ENCODE measurements around the gene SLC2A1.

SLC2A1 gene

GRCh38 chr1:42929434-42930177, 29.1 kb downstream of the SLC2A1 start:
- peaks cover 37% of the 10 kb centered on the region for H3K4me1 ChIP-seq (ENCODE audit: control insufficient read depth, insufficient read depth, low read length)
- peaks cover 80% of the 10 kb centered on the region for H3K36me3 ChIP-seq (ENCODE audit: insufficient read depth, low read length)
- no peaks in the 10 kb centered on the region for H3K27me3 ChIP-seq (ENCODE audit: control insufficient read depth, insufficient read depth, low read length)
- H3K9ac ChIP-seq (ENCODE audit: low read depth, low read length), result no peak overlapping the region
- no peaks in the 10 kb centered on the region for H3K9me3 ChIP-seq (replicated peaks; ENCODE audit: low read length)
- no peak overlapping the region for H3K4me2 ChIP-seq (ENCODE audit: low read length)
- H3K4me3 ChIP-seq (ENCODE audit: low read length), result no peak overlapping the region

DNA sequence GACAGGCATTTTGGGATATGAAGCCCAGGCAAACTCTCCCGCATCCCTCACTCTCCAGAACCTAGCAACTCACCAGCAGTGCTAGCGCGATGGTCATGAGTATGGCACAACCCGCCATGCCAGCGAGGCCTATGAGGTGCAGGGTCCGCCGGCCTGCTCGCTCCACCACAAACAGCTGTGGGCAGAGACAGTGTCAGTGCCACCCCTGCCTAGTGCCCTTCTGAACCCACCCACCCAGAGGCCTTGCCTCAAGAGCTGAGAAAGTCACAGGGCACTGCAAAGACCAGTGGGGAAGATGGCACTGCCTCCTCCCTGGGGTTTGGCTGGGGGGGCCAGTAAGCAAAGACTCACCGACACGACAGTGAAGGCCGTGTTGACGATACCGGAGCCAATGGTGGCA, 29.8 kb downstream of the SLC2A1 start:
- Histone ChIP-seq H3K4me1 (ENCODE audit: control insufficient read depth, insufficient read depth, low read length) (peaks cover 37% of the 10 kb centered on the region), H3K36me3 (ENCODE audit: insufficient read depth, low read length) (peaks cover 75% of the 10 kb centered on the region), H3K4me3 (ENCODE audit: low read length) (no peak overlapping the region), H3K9ac (ENCODE audit: low read depth, low read length) (no peak overlapping the region), H3K4me2 (ENCODE audit: low read length) (no peak overlapping the region), H3K9me3 (replicated peaks; ENCODE audit: low read length) (no peaks in the 10 kb centered on the region), H3K27me3 (ENCODE audit: control insufficient read depth, insufficient read depth, low read length) (no peaks in the 10 kb centered on the region)

DNA sequence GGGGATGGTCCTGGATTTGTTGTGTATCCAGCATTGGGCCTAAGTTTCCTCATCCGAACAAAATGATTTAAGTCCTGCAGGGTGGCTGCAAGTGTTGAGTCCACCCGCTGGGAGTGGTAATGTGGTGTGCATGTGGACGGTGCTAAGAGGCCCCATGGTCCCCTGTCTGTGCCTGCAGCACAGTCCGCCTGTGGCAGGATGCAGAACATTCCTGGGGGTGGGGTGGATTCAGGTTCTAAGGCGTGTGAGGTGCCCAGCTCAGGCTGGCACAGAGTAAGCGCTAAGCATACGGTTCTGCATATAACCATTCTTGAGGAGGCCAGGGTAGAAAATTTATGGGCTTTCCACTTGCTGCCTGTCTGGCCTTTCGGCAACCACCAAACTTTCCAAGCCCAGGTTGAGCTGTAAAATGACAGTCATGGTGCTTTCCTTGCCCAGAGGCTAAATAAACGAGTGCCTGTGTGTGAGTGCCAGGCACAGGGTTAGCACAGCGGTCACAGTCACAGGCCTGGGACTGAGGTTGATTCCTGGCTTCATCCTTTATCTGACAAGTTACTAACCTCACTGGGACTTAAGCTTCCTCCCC, 30.7 kb downstream of the SLC2A1 start:
- Histone ChIP-seq H3K4me1 (ENCODE audit: control insufficient read depth, insufficient read depth, low read length) (peaks cover 43% of the 10 kb centered on the region), H3K27me3 (ENCODE audit: control insufficient read depth, insufficient read depth, low read length) (no peaks in the 10 kb centered on the region), H3K9me3 (replicated peaks; ENCODE audit: low read length) (no peaks in the 10 kb centered on the region), H3K4me3 (ENCODE audit: low read length) (no peak overlapping the region), H3K4me2 (ENCODE audit: low read length) (no peak overlapping the region), H3K36me3 (ENCODE audit: insufficient read depth, low read length) (peaks cover 68% of the 10 kb centered on the region), H3K9ac (ENCODE audit: low read depth, low read length) (no peak overlapping the region)

DNA sequence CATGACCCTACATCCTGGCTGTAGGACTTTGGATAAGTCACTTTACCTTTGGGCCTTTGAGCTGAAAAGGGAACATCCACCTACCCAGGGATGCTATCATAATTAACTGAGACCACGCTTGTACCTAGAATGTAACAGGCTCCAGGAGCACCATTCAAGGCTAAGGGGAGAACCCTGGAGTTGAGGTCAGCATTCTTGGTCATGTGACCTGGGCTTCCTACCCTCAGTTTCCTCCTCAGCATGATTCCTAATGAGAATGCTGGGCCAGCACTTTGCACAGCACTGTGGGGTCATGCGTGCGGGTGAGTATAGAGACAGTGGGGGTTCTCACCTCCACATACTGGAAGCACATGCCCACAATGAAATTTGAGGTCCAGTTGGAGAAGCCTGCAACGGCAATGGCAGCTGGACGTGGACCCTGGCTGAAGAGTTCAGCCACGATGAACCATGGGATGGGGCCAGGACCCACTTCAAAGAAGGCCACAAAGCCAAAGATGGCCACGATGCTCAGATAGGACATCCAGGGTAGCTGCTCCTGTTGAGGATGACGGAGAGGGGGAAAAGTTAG, 31.3 kb downstream of the SLC2A1 start:
- Histone ChIP-seq H3K4me2 (ENCODE audit: low read length) (no peak overlapping the region), H3K9ac (ENCODE audit: low read depth, low read length) (no peak overlapping the region), H3K27me3 (ENCODE audit: control insufficient read depth, insufficient read depth, low read length) (no peaks in the 10 kb centered on the region), H3K36me3 (ENCODE audit: insufficient read depth, low read length) (peaks cover 61% of the 10 kb centered on the region), H3K4me1 (ENCODE audit: control insufficient read depth, insufficient read depth, low read length) (peaks cover 40% of the 10 kb centered on the region), H3K4me3 (ENCODE audit: low read length) (no peak overlapping the region), H3K9me3 (replicated peaks; ENCODE audit: low read length) (no peaks in the 10 kb centered on the region)

- peaks cover 35% of the 10 kb centered on the region for H3K4me1 ChIP-seq (ENCODE audit: control insufficient read depth, insufficient read depth, low read length)
- H3K36me3 ChIP-seq (ENCODE audit: insufficient read depth, low read length), result peaks cover 61% of the 10 kb centered on the region
- no peak overlapping the region for H3K9ac ChIP-seq (ENCODE audit: low read depth, low read length)
- no peak overlapping the region for H3K4me3 ChIP-seq (ENCODE audit: low read length)
- no peak overlapping the region for H3K4me2 ChIP-seq (ENCODE audit: low read length)
- no peaks in the 10 kb centered on the region for H3K27me3 ChIP-seq (ENCODE audit: control insufficient read depth, insufficient read depth, low read length)
- no peaks in the 10 kb centered on the region for H3K9me3 ChIP-seq (replicated peaks; ENCODE audit: low read length)
Observed at GRCh38 chr1:42926879-42927242, 31.8 kb downstream of the SLC2A1 start.

DNA sequence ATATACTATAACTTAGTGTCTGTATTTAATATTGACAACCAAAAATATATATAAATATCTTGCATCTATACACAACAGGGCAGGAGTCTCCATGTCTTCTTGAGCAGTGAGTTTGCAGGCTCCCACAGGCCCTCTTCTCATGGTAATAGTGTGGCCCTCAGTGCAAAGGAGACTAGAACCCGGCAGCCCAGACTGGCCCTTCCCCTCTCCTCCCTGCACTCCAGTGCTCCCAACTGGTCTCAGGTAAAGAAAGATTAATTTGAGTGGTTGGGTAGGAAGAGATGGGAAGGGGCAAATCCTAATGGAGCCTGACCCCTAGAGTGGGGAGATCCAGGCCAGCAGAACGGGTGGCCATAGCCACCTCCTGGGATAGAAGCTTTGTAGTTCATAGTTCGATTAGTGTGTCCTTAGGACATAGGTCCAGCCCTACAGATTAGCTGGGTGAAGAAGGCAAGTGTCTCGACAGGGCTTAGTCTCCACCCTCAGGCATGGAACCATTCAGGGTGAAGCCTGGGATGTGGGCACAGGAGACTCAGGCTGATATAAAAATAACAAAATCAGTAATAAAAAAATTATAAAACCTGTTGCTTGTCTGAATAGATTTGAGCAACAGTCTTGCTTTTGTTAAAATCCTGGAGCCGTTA, 32.3 kb downstream of the SLC2A1 start:
- H3K4me3 ChIP-seq (ENCODE audit: low read length), result no peak overlapping the region
- peaks cover 30% of the 10 kb centered on the region for H3K4me1 ChIP-seq (ENCODE audit: control insufficient read depth, insufficient read depth, low read length)
- peaks cover 60% of the 10 kb centered on the region for H3K36me3 ChIP-seq (ENCODE audit: insufficient read depth, low read length)
- H3K4me2 ChIP-seq (ENCODE audit: low read length), result no peak overlapping the region
- no peaks in the 10 kb centered on the region for H3K27me3 ChIP-seq (ENCODE audit: control insufficient read depth, insufficient read depth, low read length)
- no peaks in the 10 kb centered on the region for H3K9me3 ChIP-seq (replicated peaks; ENCODE audit: low read length)
- H3K9ac ChIP-seq (ENCODE audit: low read depth, low read length), result no peak overlapping the region

DNA sequence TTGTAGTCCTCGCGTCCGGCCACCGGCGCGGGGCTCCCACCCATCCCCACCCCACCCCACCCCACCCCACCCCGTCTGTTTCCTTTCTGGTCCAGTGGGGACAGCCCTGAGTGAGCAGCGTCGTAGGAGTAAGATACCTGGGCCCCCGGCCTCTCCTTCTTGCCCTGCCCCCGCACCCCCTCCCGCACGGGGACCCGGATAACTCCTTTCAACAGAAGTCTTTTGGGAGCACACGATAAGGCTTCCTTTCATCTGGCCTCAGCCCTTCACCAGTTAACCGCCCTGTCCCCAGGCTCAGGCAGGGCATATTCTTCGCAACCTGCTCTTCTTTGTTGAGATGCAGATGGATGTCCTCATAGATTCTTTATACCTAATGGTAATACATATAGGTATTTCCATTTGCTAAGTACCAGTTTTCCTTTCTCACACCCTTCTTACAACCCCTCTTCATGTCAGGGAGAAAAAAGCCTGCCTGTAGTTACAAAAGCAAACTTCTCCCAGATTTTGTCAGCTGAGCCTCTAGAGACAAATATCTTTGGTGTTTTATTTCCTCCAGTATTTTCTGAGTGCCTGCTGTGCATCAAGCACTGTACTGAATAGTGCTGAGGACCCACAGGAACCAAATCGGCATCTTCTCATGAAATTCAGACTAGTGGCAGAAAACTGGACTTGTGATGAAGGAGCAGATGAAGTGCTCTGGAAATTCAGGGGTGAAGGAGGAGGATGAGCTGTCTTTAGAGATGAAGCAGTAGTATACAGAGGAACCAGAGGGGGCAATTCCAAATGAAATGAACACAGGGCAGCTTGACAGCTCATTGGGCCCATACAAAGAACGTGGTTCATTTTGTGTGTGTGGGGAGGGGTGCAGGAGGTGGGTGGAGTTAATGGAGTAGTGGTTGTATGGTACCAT, 33.6 kb downstream of the SLC2A1 start:
- peaks cover 25% of the 10 kb centered on the region for H3K4me1 ChIP-seq (ENCODE audit: control insufficient read depth, insufficient read depth, low read length)
- peak overlapping the region; percentile 90 for H3K4me3 ChIP-seq (ENCODE audit: low read length)
- H3K36me3 ChIP-seq (ENCODE audit: insufficient read depth, low read length), result peaks cover 48% of the 10 kb centered on the region
- H3K4me2 ChIP-seq (ENCODE audit: low read length), result peak overlapping the region; percentile 96
- H3K9me3 ChIP-seq (replicated peaks; ENCODE audit: low read length), result no peaks in the 10 kb centered on the region
- peak overlapping the region; percentile 90 for H3K9ac ChIP-seq (ENCODE audit: low read depth, low read length)
- no peaks in the 10 kb centered on the region for H3K27me3 ChIP-seq (ENCODE audit: control insufficient read depth, insufficient read depth, low read length)

- H3K4me3 ChIP-seq (ENCODE audit: low read length), result peak overlapping the region; percentile 90
- H3K27me3 ChIP-seq (ENCODE audit: control insufficient read depth, insufficient read depth, low read length), result no peaks in the 10 kb centered on the region
- no peaks in the 10 kb centered on the region for H3K9me3 ChIP-seq (replicated peaks; ENCODE audit: low read length)
- H3K4me1 ChIP-seq (ENCODE audit: control insufficient read depth, insufficient read depth, low read length), result peaks cover 18% of the 10 kb centered on the region
- H3K4me2 ChIP-seq (ENCODE audit: low read length), result peak overlapping the region; percentile 96
- H3K36me3 ChIP-seq (ENCODE audit: insufficient read depth, low read length), result peaks cover 41% of the 10 kb centered on the region
- H3K9ac ChIP-seq (ENCODE audit: low read depth, low read length), result peak overlapping the region; percentile 90
Observed at GRCh38 chr1:42924082-42924850, 34.4 kb downstream of the SLC2A1 start.

DNA sequence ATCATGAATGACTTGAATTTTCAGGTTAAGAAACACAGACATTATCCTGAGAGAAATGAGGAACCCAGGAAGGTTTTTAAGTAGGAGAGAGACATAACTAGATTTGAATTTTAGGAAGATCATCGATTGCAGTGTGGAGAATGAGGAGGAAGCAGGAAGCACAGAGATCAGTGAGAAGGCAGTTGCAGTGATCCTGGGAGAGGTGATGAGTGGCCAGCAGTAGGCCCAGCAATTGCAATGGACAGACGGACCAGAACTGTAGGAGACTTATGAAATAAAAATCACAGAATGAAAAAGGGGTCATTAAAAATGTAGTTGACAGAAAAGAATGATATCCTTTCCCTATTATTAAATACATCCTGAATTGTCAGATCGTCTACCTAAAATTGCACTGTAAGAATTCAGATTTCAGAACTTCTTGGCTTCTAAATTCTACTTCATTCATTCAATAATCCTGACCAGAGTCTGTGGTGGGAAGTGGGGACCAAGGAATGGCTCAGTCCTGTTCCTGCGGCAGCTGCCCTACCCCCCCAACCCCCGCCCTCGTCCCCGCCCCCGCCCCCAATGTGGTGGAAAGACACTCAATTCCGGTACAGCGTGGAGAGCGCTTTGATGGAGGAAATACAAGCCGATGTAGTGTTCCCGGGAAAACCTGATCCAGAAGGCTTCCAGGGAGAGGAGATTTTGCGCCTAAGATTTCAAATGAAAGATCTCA, 35.1 kb downstream of the SLC2A1 start:
- peaks cover 33% of the 10 kb centered on the region for H3K36me3 ChIP-seq (ENCODE audit: insufficient read depth, low read length)
- peak overlapping the region; percentile 96 for H3K4me2 ChIP-seq (ENCODE audit: low read length)
- no peaks in the 10 kb centered on the region for H3K9me3 ChIP-seq (replicated peaks; ENCODE audit: low read length)
- peak overlapping the region; percentile 90 for H3K4me3 ChIP-seq (ENCODE audit: low read length)
- peak overlapping the region; percentile 90 for H3K9ac ChIP-seq (ENCODE audit: low read depth, low read length)
- H3K4me1 ChIP-seq (ENCODE audit: control insufficient read depth, insufficient read depth, low read length), result peaks cover 15% of the 10 kb centered on the region
- H3K27me3 ChIP-seq (ENCODE audit: control insufficient read depth, insufficient read depth, low read length), result no peaks in the 10 kb centered on the region

GRCh38 chr1:42922687-42923366, 35.8 kb downstream of the SLC2A1 start:
- peak overlapping the region; percentile 96 for H3K4me2 ChIP-seq (ENCODE audit: low read length)
- H3K4me3 ChIP-seq (ENCODE audit: low read length), result no peak overlapping the region
- no peak overlapping the region for H3K9ac ChIP-seq (ENCODE audit: low read depth, low read length)
- H3K36me3 ChIP-seq (ENCODE audit: insufficient read depth, low read length), result peaks cover 26% of the 10 kb centered on the region
- no peaks in the 10 kb centered on the region for H3K9me3 ChIP-seq (replicated peaks; ENCODE audit: low read length)
- H3K27me3 ChIP-seq (ENCODE audit: control insufficient read depth, insufficient read depth, low read length), result no peaks in the 10 kb centered on the region
- peaks cover 15% of the 10 kb centered on the region for H3K4me1 ChIP-seq (ENCODE audit: control insufficient read depth, insufficient read depth, low read length)
